Ectodermal cell (in vitro differentiated cells): ENCODE measurements around the gene PAM16.

Experiments
- H3K27ac ChIP-seq: 2 replicates; pipeline ENCODE4 v1.7.0; 2013; ENCODE audit warnings: mild to moderate bottlenecking, low read depth, low read length; ENCODE audit not compliant: insufficient read depth, poor library complexity, severe bottlenecking
- H3K27me3 ChIP-seq: 2 replicates; pipeline ENCODE4 v1.7.0; 2013; ENCODE audit warnings: mild to moderate bottlenecking, low read length; ENCODE audit not compliant: insufficient read depth, control insufficient read depth, poor library complexity, severe bottlenecking
- H3K36me3 ChIP-seq: one replicate; pipeline ENCODE4 v1.7.0; 2013; ENCODE audit warnings: low read length; ENCODE audit not compliant: control insufficient read depth, insufficient read depth
- H3K4me1 ChIP-seq: one replicate; pipeline ENCODE4 v1.7.0; 2013; ENCODE audit warnings: low read length; ENCODE audit not compliant: control insufficient read depth, insufficient read depth
- H3K4me3 ChIP-seq: 2 replicates; pipeline ENCODE4 v1.7.0; 2013; ENCODE audit warnings: low read depth, low read length, control low read depth; ENCODE audit not compliant: insufficient read depth
- H3K9me3 ChIP-seq: 2 replicates; pipeline ENCODE4 v1.7.0; 2013; ENCODE audit warnings: mild to moderate bottlenecking, low read length, moderate library complexity; ENCODE audit not compliant: control insufficient read depth
- WGBS, 2 experiments: methylation state at CpG; one replicate each; pipeline ENCODE4 v1.1.7; 2013; ENCODE audit warnings: missing lambda C conversion rate in 2 of 2; 5-methylcytosine and 5-hydroxymethylcytosine counted together

The PAM16 gene

GRCh38 chr16:4382795-4383357 is 31.8 kb upstream of the PAM16 start:
- peaks cover 24% of the 10 kb centered on the region for H3K4me1 ChIP-seq
- H3K27me3 ChIP-seq = no peaks in the 10 kb centered on the region
- 94 to 96% methylated on average over 20 of the region's 21 CpGs for WGBS, 2 experiments
- no peak overlapping the region for H3K4me3 ChIP-seq
- no peak overlapping the region for H3K27ac ChIP-seq
- peaks cover 4% of the 10 kb centered on the region for H3K36me3 ChIP-seq
- no peaks in the 10 kb centered on the region for H3K9me3 ChIP-seq

GRCh38 chr16:4381935-4382794 is 31.0 kb upstream of the PAM16 start:
- H3K27ac ChIP-seq = no peak overlapping the region
- H3K27me3 ChIP-seq = no peaks in the 10 kb centered on the region
- no peak overlapping the region for H3K4me3 ChIP-seq
- H3K4me1 ChIP-seq = peaks cover 21% of the 10 kb centered on the region
- WGBS, 2 experiments = 96% methylated on average over 55 of the region's 55 CpGs
- peaks cover 4% of the 10 kb centered on the region for H3K36me3 ChIP-seq
- H3K9me3 ChIP-seq = no peaks in the 10 kb centered on the region

- Histone ChIP-seq H3K4me1 (peaks cover 28% of the 10 kb centered on the region), H3K27me3 (no peaks in the 10 kb centered on the region), H3K4me3 (no peak overlapping the region), H3K27ac (no peak overlapping the region), H3K36me3 (peaks cover 4% of the 10 kb centered on the region), H3K9me3 (no peaks in the 10 kb centered on the region)
- WGBS, 2 experiments = 96% methylated on average over 59 of the region's 59 CpGs
Observed at GRCh38 chr16:4381072-4381934, 30.2 kb upstream of the PAM16 start.

GRCh38 chr16:4380119-4381063 is 29.3 kb upstream of the PAM16 start:
- Histone ChIP-seq H3K27ac (no peak overlapping the region), H3K4me1 (peaks cover 35% of the 10 kb centered on the region), H3K4me3 (no peak overlapping the region), H3K36me3 (peaks cover 4% of the 10 kb centered on the region), H3K27me3 (no peaks in the 10 kb centered on the region), H3K9me3 (no peaks in the 10 kb centered on the region)
- 85 to 87% methylated on average over 26 of the region's 26 CpGs for WGBS, 2 experiments

GRCh38 chr16:4378999-4379690 is 28.0 kb upstream of the PAM16 start:
- H3K36me3 ChIP-seq = peaks cover 4% of the 10 kb centered on the region
- peaks cover 48% of the 10 kb centered on the region for H3K4me1 ChIP-seq
- no peak overlapping the region for H3K27ac ChIP-seq
- H3K27me3 ChIP-seq = no peaks in the 10 kb centered on the region
- H3K9me3 ChIP-seq = no peaks in the 10 kb centered on the region
- 89 to 90% methylated on average over 21 of the region's 21 CpGs for WGBS, 2 experiments
- H3K4me3 ChIP-seq = no peak overlapping the region

GRCh38 chr16:4378161-4378666 is 27.1 kb upstream of the PAM16 start:
- H3K9me3 ChIP-seq = no peaks in the 10 kb centered on the region
- no peak overlapping the region for H3K4me3 ChIP-seq
- H3K27me3 ChIP-seq = no peaks in the 10 kb centered on the region
- H3K36me3 ChIP-seq = peaks cover 4% of the 10 kb centered on the region
- H3K4me1 ChIP-seq = peaks cover 56% of the 10 kb centered on the region
- H3K27ac ChIP-seq = no peak overlapping the region
- WGBS, 2 experiments = 91% methylated on average over 15 of the region's 15 CpGs

GRCh38 chr16:4377573-4378154 is 26.5 kb upstream of the PAM16 start:
- Histone ChIP-seq H3K27ac (no peak overlapping the region), H3K9me3 (no peaks in the 10 kb centered on the region), H3K4me1 (peaks cover 61% of the 10 kb centered on the region), H3K4me3 (no peak overlapping the region), H3K36me3 (peaks cover 4% of the 10 kb centered on the region), H3K27me3 (no peaks in the 10 kb centered on the region)
- 69 to 76% methylated on average over 12 of the region's 12 CpGs for WGBS, 2 experiments

- no peak overlapping the region for H3K27ac ChIP-seq
- H3K27me3 ChIP-seq = peaks cover 4% of the 10 kb centered on the region
- H3K4me1 ChIP-seq = peaks cover 66% of the 10 kb centered on the region
- no peaks in the 10 kb centered on the region for H3K36me3 ChIP-seq
- H3K4me3 ChIP-seq = no peak overlapping the region
- no peaks in the 10 kb centered on the region for H3K9me3 ChIP-seq
- 69 to 70% methylated on average over 27 of the region's 27 CpGs for WGBS, 2 experiments
Observed at GRCh38 chr16:4376893-4377572, 25.9 kb upstream of the PAM16 start.
